Measurements from ENCODE around the gene GNB1L.
"Not testable (repeated sequence)": the region's sequence is repeated elsewhere in the genome, so short reads cannot be mapped to it uniquely, and the experiment has no call there.

GNB1L gene

DNA sequence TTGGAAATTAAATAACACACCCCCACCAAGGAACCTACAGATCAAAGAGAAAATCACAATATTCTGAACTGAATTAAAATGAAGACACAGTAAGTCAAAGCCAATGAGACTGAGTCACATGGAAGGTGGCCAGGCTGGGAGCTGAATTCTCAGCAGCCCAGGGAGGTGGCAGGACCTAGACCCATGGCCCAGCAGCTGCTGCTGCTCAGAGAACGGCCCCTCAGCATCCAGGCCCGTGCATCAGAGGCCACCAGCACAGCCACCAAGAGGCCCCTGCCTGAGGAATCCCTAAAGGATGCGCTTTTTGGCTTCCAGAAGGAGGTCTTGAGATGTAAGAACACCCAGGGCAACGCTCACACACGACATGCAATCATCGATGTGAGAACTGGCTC is 59.1 kb downstream of the GNB1L start:
- DNase-seq (ENCODE audit: low read depth): no peak

DNA sequence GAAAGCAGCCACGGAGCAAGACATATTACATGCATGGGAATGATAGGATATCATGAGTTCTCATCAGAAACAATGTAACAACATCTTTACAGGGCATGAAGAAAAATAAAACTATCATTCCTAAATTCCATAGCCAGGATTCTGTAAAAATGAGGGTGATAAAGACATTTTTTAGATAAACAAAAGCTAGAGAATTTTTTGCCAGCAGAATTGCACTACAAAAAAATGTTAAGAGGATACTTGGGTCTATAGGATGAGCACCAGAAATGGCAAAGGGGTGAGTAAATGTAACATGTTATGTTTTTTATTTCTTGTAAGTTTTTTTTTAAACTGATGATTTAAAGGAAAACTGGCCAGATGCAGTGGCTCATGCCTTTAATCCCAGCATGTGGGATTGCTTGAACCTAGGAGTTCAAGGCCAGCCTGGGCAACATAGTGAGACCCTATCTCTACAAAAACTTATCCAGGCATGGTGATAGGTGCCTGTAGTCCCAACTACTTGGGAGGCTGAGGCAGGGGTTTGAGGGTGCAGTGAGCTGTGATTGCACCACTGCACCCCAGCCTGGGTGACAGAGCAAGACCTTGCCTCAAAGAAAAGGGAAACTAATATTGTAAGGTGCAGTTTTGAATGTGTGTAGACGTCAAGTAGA is 60.9 kb downstream of the GNB1L start:
- DNase-seq (ENCODE audit: low read depth): no peak

DNA sequence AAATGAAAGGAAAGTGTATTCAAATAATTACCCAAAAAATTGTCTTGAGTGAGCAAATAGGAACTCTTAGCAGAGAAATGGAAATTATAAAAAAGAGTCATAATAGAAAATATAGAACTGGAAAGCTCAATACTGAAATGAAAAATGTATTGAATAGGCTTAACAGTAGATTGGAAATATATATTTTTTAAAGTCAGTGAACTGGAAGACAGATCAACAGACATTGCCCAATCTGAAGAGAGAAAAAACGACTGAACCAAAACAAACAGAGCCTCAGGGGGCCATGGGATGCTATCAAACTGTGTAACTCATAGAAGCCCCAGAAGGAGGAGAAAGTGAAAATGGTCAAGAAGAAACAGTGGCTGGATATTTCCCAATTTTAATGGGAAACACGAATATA is 61.5 kb downstream of the GNB1L start:
- no peak for DNase-seq (ENCODE audit: low read depth)

DNA sequence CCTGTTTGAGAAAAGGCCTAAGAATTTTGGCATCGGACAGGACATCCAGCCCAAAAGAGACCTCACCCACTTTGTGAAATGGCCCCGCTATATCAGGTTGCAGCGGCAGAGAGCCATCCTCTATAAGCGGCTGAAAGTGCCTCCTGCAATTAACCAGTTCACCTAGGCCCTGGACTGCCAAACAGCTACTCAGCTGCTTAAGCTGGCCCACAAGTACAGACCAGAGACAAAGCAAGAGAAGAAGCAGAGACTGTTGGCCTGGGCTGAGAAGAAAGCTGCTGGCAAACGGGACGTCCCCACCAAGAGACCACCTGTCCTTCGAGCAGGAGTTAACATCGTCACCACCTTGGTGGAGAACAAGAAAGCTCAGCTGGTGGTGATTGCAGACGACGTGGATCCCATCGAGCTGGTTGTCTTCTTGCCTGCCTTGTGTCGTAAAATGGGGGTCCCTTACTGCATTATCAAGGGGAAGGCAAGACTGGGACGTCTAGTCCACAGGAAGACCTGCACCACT is 62.2 kb downstream of the GNB1L start:
- DNase-seq (ENCODE audit: low read depth): not testable (repeated sequence)

DNA sequence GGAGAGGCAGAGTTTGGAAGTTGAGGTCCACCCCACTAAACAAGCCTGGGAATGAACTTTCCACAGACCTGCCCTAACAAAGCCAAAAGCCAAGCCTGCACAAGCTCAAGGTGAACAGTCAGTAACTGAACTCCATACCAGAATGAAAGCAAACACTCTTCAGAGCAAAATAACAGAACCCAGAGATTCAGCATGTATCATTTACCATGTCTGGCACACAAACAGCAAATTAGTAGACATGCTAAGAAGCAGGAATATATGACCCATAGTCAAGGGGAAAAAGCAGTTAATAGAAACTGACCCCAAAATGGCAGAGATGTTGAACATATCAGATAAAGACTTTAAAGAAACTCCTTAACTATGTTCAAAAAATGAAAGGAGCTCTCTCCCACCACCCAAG is 62.8 kb downstream of the GNB1L start:
- no peak for DNase-seq (ENCODE audit: low read depth)

DNA sequence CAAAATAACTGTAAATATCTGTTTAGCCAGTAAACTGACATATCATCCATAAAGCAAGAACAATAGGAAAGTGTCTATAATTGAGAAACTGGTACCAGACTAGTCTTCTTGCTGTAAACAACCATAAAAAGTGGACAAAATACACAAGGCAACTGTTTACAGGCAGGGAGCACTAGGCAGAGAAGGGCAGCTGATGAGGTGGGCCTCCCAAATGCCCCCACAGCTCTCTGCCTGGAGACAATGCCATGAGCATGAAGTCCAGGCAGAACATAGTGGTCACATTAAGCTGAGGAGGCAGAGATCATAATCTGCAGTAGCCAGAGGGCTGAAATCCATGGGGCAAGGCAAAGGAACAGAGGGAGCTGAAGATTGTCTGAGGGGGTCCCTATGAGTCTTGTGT is 63.4 kb downstream of the GNB1L start:
- DNase-seq (ENCODE audit: low read depth): no peak

DNA sequence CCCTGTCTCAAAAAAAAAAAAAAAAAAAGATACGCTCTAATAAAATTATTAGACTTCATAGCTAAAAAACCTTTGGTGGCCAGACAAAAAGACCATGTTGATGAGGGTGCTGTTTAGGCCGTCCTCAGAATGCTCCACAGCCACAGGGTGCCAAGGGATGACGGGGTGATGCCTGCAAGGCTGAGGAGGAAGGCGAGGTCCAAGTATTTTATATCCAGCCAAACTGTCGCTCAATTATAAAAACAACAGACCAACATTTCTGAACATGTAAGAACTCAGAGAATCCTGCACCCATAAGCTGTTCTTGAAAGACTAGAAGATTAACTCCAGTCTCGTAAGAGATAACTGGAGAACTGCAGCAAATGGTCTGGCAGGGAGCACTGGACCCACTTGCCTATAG is 64.8 kb downstream of the GNB1L start:
- DNase-seq (ENCODE audit: low read depth): no peak

DNA sequence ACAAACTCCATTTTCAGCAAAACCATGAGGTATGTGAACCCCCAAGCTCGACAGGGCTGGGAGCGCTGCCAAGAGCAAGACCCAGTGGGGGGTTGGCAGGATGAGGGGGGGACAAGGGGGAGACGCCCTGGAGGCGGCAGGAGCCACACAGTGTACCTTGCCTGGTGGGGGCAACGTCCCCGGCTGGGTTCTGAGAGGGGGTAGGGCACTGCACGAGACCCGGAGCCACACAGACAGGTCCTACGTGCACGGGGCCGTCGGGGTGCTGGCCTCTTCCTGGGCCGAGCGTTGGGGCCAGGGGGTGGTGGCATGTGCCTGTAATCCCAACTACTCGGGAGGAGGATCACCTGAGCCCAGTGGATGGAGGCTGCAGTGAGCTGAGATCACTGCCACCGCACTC is 65.3 kb downstream of the GNB1L start:
- no peak for DNase-seq (ENCODE audit: low read depth)

DNA sequence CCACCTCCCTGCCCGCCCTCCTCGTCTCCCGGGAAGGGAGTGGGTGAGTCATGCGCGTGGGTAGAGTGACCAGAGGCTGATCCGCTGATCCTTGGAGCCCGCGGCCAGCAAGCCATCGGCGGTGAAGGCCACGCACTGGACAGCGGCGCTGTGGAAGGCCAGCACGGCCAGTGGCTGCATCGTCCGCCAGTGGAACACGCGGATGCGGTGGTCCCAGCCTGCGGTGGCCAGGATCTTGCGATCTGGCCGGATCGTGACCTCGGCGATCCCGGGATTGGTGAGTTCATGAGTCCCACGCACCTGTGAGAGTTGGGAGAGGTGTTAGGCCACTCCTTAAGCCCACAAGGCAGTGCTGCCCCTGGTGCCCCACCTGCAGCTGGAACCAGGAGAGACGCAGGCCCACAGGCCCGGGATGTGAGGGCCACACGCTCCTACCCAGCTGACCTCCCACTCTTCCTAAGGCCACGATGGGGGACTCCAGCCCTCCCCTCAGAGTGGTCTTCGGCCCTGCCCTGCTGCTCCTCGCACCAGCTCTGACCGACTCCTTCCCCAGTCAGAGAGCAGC is 65.9 kb downstream of the GNB1L start:
- DNase-seq (ENCODE audit: low read depth): no peak

DNA sequence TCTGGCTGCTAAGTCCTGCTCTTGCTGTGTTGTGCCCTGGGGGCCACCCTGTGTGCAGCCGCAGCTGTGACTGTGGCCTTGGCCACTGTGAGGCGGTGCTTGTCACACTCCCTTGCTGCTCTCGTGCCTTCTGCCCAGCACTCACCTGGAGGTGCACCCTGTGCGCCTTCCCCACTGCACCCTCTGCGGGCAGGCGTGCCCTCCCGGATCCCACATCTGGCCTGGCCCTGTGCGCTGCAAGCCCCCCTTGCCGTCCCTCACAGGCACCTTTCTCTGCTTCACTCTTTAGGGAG is 66.9 kb downstream of the GNB1L start:
- no peak for DNase-seq (ENCODE audit: low read depth)

DNA sequence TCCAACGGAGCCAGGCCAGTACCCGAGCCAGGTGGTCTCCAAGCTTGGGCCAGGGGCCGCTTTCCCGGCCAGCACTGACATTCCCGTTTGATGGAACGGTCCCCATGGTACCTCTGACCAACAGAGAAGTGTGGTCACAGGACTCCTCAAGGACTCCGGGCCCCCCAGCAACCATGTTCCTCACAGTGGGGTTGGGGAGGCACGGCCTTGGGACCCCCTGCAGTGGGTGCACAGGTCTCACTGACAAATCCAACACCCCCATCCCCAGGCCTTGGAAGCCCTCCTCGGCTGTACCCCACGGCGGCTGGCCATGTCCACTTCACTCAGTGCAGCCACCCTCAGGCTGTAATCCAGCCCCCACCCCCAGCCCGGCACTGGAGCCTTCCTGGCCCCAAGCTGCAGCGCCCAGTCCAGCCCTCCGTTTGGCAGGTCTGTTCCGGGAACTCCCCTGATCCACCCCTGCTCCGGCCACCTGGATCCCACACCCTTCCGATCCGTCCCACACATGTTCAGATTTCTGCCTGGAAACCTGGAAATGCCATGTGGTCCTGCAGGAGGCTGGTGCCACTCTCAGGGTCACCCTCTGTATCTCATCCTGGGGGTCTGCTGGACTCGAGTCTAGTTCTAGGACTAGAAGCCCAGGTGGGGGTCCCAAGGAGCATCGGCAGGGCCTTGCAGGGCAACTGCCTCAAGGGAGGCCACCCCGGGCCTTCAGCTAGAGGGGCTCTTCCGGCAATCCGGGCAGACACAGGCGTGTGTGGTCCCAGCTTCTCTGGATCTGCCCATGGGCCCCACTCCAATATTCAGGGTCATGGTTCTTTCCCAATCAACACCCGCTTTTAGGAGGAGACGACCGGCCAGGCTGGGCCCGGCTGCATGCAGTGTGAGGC is 67.5 kb downstream of the GNB1L start:
- DNase-seq (ENCODE audit: low read depth): no peak

DNA sequence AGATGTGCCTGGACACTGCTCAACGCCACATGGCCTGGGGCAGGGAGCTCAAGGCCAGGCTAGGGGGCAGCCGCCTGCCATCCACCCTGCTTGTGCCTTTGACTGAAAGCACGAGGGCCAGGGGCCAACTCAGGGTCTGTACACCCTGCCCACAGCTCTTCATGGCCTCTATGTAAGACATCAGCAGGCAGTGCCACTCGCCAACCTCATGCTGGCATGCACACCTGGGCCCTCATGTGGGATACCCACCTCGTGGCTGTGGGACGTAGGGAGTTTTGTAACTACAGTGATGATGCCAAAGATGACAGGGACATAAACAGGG is 68.4 kb downstream of the GNB1L start:
- DNase-seq (ENCODE audit: low read depth): no peak

DNA sequence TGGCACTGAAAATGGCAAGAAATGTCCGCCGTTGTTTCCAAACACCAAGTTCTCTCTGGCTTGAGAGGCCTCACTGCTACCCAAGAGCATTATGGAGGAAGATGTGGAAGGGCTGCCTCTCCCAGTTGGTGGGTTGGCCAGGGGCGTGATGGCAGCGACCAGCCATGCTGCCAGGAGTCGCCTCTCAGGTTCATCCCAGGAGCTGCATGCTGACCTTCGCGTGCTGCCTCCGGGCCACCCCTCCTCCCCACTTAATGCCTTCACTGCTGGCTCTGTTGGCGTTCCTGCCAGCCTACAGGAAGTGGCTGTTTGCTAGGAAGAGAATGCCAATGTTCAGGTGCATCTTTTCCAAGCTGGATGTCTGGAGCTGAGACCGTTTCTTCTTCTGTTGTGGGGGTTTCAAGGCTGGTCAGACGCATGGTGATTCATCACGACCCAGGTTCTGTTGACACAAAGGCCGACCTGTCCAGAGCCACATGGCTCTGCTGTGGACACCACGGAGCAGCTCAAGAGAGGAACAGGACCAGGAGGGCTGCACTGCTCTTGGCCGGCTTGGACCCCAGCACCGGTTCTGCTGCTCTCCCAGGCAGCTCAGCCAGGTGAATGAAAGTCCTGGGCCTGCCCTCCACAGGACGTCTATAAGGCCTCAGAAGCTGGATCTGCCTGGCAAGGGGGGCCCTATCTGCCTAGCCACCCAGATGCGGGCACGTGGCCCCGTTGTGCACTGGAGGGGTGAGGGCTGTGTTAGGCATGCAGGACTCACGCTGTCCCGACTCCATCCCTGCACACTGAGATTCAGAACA is 69.0 kb downstream of the GNB1L start:
- DNase-seq (ENCODE audit: low read depth): no peak

DNA sequence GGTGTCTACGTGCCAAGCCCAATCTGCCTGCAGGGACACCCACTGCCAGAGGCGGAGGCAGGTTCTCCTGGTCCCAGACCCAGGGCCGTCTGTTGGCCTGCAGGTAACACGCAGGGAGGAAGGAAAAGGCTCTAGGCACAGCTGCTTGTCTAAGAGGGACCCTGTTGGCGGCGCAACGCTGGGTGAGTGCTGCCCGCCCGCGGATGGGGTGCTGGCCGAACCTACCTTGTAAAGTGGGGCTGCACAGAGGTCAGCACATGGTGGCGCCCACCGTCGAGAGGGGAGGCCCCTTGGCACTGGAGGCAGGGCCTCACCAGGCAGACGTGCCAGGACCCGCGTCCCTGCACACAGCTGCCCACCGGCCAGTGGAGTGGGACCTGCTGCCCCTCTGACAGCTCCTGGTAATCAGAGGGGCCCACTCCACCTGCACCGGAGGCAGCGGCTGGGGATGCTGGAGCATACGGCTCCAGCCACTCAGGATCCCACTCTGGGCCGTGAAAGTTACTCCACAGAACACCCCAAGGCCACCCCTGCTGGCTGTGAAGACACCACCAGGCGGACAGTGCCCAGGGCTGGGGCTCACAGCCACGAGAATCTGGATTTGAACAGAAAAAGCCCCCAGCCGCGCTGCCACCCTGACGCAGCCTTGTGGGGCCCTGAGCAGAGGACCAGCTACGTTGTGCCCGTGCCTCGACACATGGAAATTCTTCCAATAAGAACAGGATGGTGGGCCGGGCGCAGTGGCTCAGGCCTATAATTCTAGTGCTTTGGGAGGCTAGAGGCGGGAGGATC is 70.1 kb downstream of the GNB1L start:
- no peak for DNase-seq (ENCODE audit: low read depth)

DNA sequence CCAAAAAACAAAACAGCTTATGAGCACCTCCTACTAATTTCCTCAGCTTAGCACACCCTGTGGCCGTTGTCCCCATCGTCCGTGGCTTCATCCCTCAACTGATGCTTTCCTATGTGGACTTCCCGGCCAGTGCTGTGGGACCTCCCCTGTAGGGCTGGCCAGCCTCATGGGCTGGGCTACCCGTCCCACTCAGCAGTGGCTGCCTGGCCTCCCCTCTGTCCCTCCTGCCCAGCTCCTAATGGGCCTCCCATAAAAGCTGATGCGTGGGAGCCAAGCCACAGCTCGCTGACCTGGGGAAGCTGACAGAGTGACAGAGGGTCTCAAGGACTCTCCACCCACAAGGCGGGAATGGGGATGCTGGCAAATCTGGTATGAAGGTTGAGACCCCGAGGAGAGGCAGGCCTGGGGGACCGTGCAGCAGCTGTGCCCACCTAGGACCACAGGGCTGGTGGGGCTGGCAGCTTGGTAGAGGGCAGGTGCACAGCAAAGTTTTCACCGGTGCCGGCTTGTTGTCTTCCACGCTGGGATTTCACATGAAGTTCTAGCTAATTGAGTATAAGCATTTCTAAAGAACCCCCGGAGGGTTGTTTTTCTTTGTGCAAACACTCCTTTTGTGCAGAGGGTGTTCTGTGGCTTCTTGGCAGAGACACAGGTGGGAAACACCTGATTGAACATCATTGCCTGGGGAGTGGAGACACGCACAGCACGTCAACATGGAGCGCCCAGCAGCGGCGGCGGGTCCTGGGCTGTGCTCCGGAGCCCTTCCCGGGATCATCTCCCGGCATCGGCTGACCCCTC is 70.9 kb downstream of the GNB1L start:
- DNase-seq (ENCODE audit: low read depth): no peak

DNA sequence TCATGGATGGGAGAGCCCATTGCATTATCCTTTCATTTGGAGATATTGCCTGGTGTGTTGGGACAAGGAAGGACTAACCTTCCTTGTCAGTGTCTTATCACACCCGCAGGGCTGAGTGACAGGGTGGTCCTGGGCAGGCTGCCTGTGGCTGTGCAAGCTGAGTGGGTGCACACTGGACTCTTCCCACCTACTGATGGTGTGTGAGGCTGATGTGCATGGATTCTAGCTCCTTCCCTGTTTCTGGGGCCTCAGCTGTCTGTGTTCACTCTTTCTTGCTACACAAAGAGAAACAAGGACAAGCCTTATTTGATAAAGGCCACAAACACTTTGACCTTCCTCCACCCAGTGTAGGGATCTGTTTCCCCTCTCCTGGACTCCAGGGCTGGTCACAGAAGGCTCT is 72.1 kb downstream of the GNB1L start:
- DNase-seq (ENCODE audit: low read depth): no peak

DNA sequence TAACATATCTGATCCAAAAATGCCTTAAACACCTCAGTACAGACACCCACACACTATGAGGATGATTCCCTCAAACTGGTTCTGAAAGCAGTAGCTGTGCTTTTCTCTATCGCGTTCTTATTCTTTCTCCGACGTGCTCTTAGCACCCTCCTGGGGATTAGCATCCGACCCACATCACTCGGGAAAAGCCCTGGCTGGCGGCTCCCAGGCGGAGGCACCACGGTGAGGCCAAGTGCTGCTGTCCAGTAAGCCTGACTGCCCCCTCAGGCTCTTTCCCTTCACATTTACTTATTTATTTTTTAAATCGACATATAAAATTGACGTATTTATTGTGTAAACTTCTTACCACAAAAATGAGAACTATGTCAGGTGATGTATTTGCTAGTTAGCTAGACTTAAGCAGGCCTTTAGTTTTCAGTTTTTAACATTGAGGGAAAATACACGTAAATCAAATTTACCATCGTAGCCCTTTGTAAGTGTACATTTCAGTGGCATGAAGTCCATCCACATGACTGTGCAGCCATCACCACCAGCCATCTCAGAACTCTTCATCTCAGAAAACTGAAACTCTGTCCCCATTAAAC is 74.9 kb downstream of the GNB1L start:
- DNase-seq (ENCODE audit: low read depth): no peak

DNA sequence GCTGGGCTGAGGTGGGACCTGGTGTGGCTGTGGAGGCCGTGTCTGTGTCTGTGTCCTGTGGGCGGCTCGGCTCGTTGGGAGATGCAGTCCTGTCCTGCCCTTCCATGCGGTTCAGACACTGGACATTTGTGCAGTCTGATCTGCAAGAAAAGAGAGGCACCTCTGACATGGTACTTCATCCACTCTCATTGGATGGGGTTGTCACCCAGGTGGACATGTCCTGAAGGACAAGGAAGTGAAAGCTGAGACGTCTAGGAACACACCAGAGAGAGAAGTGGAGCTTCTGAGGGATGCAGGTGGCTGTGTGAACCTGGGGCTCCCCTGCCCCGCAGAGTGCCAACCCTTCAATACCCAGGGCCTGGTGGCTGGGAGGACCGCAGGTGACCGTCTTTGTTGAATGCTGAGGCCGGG is 75.7 kb downstream of the GNB1L start:
- DNase-seq (ENCODE audit: low read depth): no peak

DNA sequence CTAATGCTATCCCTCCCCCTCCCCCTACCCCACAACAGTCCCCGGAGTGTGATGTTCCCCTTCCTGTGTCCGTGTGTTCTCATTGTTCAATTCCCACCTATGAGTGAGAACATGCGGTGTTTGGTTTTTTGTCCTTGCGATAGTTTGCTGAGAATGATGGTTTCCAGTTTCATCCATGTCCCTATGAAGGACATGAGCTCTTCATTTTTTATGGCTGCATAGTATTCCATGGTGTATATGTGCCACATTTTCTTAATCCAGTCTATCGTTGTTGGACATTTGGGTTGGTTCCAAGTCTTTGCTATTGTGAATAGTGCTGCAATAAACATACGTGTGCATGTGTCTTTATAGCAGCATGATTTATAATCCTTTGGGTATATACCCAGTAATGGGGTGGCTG is 77.5 kb downstream of the GNB1L start:
- DNase-seq (ENCODE audit: low read depth): not testable (repeated sequence)

DNA sequence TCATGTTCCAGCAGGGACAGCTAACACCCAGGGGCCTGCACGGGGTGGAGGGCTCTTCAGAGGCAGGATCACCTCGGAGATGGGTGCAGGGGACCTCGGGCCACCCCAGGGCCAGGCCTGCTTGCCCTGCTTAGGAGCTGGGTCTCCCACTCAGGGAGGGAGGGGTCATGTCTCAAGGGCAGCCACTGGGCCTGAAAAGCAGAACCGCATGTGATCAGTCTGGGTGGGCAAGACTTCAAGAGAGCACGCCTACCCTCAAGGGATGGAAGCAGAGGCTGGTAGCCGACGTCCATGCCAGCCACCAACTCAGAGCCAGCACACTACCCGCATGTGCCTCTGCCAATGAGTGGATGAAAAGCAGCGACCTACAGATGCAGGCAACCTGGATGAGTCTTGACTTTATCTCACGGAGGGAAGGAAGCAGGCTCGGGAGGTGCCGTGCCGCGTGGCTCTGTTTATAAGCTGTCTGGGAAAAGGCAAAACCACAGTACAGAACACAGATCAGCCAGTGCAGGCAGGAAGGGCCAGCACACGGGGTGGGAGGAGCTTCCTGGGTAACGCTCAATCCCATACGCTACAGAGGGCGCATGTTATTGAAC is 78.1 kb downstream of the GNB1L start:
- DNase-seq (ENCODE audit: low read depth): no peak

All from activated T-helper 1 cell treated with Interleukin-2 at 50 U/mL for 16 hours (primary cell).